Liver (tissue), 9 donors: Measurements from ENCODE around the gene ZNF587. TPM values are rescaled to one million over a fixed set of nuclear protein-coding genes. Genes with fewer than 3 reads are reported as not detected.

Experiments
- DNase-seq: peaks from one replicate; pipeline ENCODE4 v3.0.0-alpha.2; 2017; ENCODE audit warnings: low spot score
- H3K27ac ChIP-seq, 2 donors: one replicate each; pipeline ENCODE4 v1.7.0; 2013; ENCODE audit warnings: inconsistent platforms in 2 of 2, low read length in 2 of 2, control low read depth in 1 of 2, low read depth in 1 of 2, mild to moderate bottlenecking in 1 of 2
- H3K27me3 ChIP-seq, 4 donors: one replicate each; pipeline versions ENCODE4 v1.6.1 to v1.7.0; 2013; ENCODE audit warnings: low read length in 3 of 4, inconsistent platforms in 1 of 4, mild to moderate bottlenecking in 1 of 4, moderate library complexity in 1 of 4; ENCODE audit not compliant: control insufficient read depth in 4 of 4, insufficient read depth in 4 of 4
- H3K36me3 ChIP-seq, 4 donors: one replicate each; pipeline versions ENCODE4 v1.6.1 to v1.7.0; 2013; ENCODE audit warnings: low read length in 3 of 4, mild to moderate bottlenecking in 3 of 4, low read depth in 1 of 4, moderate library complexity in 1 of 4; ENCODE audit not compliant: control insufficient read depth in 4 of 4, insufficient read depth in 3 of 4
- H3K4me1 ChIP-seq, 4 donors: one replicate each; pipeline versions ENCODE4 v1.6.1 to v1.7.0; 2013; ENCODE audit warnings: low read length in 3 of 4, mild to moderate bottlenecking in 3 of 4, moderate library complexity in 1 of 4; ENCODE audit not compliant: control insufficient read depth in 4 of 4, insufficient read depth in 4 of 4
- H3K4me3 ChIP-seq, 3 donors: one replicate each; pipeline versions ENCODE4 v1.6.1 to v1.7.0; 2013; ENCODE audit warnings: low read length in 3 of 3, control low read depth in 1 of 3, low read depth in 1 of 3, mild to moderate bottlenecking in 1 of 3
- H3K9ac ChIP-seq, 2 donors: one replicate each; pipeline ENCODE4 v1.7.0; 2013; ENCODE audit warnings: low read length in 2 of 2, mild to moderate bottlenecking in 2 of 2, moderate library complexity in 2 of 2, control low read depth in 1 of 2, low read depth in 1 of 2
- H3K9me3 ChIP-seq, 4 donors: one replicate each; pipeline versions ENCODE4 v1.6.1 to v1.7.0; 2013; ENCODE audit warnings: low read length in 3 of 4; ENCODE audit not compliant: control insufficient read depth in 4 of 4
- EGR1 ChIP-seq, 2 donors: IDR thresholded peaks; 2 replicates each; pipeline ENCODE4 v1.6.1; 2016 to 2018; ENCODE audit warnings: antibody characterized with exemption in 2 of 2, low read depth in 2 of 2
- FOXA1 ChIP-seq: IDR thresholded peaks from 2 replicates; pipeline ENCODE4 v1.6.1; 2016; ENCODE audit warnings: antibody characterized with exemption
- FOXA2 ChIP-seq: IDR thresholded peaks from 2 replicates; pipeline ENCODE4 v1.6.1; 2016; ENCODE audit warnings: antibody characterized with exemption
- GABPA ChIP-seq, 2 donors: IDR thresholded peaks in 1 of 2; conservative IDR thresholded peaks in 1 of 2; 2 replicates each; pipeline ENCODE4 v1.6.1; 2016; ENCODE audit warnings: antibody characterized with exemption in 2 of 2, mild to moderate bottlenecking in 1 of 2, moderate library complexity in 1 of 2
- HNF4A ChIP-seq, 2 donors: conservative IDR thresholded peaks; 2 replicates each; pipeline ENCODE4 v1.6.1; 2016; ENCODE audit warnings: antibody characterized with exemption in 2 of 2, mild to moderate bottlenecking in 2 of 2
- HNF4G ChIP-seq: IDR thresholded peaks from 2 replicates; pipeline ENCODE4 v1.6.1; 2016; ENCODE audit warnings: antibody characterized with exemption
- JUND ChIP-seq, 2 donors: IDR thresholded peaks; 2 replicates each; pipeline ENCODE4 v1.6.1; 2016; ENCODE audit warnings: antibody characterized with exemption in 2 of 2
- NR2F2 ChIP-seq: IDR thresholded peaks from 2 replicates; pipeline ENCODE4 v1.6.1; 2016; ENCODE audit warnings: antibody characterized with exemption
- RAD21 ChIP-seq, 2 donors: IDR thresholded peaks; 2 replicates each; pipeline ENCODE4 v1.6.1; 2016; ENCODE audit warnings: antibody characterized with exemption in 2 of 2, mild to moderate bottlenecking in 2 of 2
- RXRA ChIP-seq, 2 donors: IDR thresholded peaks; 2 replicates each; pipeline ENCODE4 v1.6.1; 2017 to 2018; ENCODE audit warnings: antibody characterized with exemption in 2 of 2, mild to moderate bottlenecking in 1 of 2
- SP1 ChIP-seq: IDR thresholded peaks from 2 replicates; pipeline ENCODE4 v1.6.1; 2018; ENCODE audit warnings: antibody characterized with exemption, mild to moderate bottlenecking
- YY1 ChIP-seq: IDR thresholded peaks from 2 replicates; pipeline ENCODE4 v1.6.1; 2016; ENCODE audit warnings: antibody characterized with exemption, mild to moderate bottlenecking
- WGBS: extraction: QIAGEN DNeasy Blood & Tissue Kit; methylation state at CpG from one replicate; pipeline ENCODE4 v1.1.7; 2013; 5-methylcytosine and 5-hydroxymethylcytosine counted together
- polyA plus RNA-seq, 2 donors: library from polyadenylated mRNA; stranded (reverse) in 1 of 2; unstranded in 1 of 2; fragments of 200-250 nt in 1 of 2; fragments of >200 nt in 1 of 2; fragmentation: Nextera tagmentation in 1 of 2; extraction: Ambion mirVana in 1 of 2; gene quantifications; one replicate each; pipeline versions ENCODE4 v1.2.1 to v1.2.3, GENCODE V29; 2013 to 2015
- total RNA-seq, 2 donors: library from RNA; depleted of rRNA; stranded (reverse); fragments of >200 nt; gene quantifications; one replicate each; pipeline ENCODE4 v1.2.3, GENCODE V29; 2014
- TF ChIP-seq, protein P1 (sequence below): IDR thresholded peaks from 2 replicates; pipeline ENCODE4 v1.6.1; 2016; ENCODE audit warnings: antibody characterized with exemption, mild to moderate bottlenecking
- TF ChIP-seq, protein P2 (sequence below): IDR thresholded peaks from 2 replicates; pipeline ENCODE4 v1.6.1; 2016; ENCODE audit warnings: antibody characterized with exemption
- TF ChIP-seq, protein P3 (sequence below): fragments of 150-350 bp; IDR thresholded peaks from 2 replicates; pipeline ENCODE4 v1.5.1; 2017; ENCODE audit warnings: improper control_type of control experiment, low read depth, low read length; ENCODE audit not compliant: missing input control
- TF ChIP-seq, protein P4 (sequence below): IDR thresholded peaks from 2 replicates; pipeline ENCODE4 v1.6.1; 2016; ENCODE audit warnings: antibody characterized with exemption
- TF ChIP-seq, protein P5 (sequence below): IDR thresholded peaks from 2 replicates; pipeline ENCODE4 v1.6.1; 2016; ENCODE audit warnings: antibody characterized with exemption
- donor health status: healthy.
- donor health status: healthy.
- donor health status: healthy.
- donor health status: healthy.
- donor health status: healthy.

The ZNF587 gene
- total and polyA plus RNA-seq, 4 donors = 2.7 to 27.8 (median 9.2) TPM

DNA sequence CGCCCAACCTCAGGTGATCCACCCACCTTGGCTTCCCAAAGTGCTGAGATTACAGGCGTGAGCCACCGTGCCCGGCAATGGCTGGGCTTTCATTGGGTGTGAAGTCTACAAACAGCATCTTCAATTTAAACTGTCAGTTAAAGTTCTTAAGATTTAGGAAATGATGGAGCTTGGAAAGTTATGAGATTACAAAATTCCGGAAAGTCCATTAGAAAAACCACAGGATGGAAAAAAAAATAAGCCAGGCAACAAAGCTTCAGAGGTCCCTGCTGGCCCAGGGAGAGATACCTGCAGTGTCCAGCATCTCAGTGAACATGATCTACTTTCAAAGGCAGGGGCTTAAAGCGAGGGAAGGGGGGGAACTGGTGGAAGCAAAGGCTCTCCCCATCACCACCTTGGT lies 24.1 kb upstream of the ZNF587 start:
- H3K27ac ChIP-seq = no peak overlapping the region
- TF ChIP-seq YY1 = no peak
- TF ChIP-seq, protein P1, sequence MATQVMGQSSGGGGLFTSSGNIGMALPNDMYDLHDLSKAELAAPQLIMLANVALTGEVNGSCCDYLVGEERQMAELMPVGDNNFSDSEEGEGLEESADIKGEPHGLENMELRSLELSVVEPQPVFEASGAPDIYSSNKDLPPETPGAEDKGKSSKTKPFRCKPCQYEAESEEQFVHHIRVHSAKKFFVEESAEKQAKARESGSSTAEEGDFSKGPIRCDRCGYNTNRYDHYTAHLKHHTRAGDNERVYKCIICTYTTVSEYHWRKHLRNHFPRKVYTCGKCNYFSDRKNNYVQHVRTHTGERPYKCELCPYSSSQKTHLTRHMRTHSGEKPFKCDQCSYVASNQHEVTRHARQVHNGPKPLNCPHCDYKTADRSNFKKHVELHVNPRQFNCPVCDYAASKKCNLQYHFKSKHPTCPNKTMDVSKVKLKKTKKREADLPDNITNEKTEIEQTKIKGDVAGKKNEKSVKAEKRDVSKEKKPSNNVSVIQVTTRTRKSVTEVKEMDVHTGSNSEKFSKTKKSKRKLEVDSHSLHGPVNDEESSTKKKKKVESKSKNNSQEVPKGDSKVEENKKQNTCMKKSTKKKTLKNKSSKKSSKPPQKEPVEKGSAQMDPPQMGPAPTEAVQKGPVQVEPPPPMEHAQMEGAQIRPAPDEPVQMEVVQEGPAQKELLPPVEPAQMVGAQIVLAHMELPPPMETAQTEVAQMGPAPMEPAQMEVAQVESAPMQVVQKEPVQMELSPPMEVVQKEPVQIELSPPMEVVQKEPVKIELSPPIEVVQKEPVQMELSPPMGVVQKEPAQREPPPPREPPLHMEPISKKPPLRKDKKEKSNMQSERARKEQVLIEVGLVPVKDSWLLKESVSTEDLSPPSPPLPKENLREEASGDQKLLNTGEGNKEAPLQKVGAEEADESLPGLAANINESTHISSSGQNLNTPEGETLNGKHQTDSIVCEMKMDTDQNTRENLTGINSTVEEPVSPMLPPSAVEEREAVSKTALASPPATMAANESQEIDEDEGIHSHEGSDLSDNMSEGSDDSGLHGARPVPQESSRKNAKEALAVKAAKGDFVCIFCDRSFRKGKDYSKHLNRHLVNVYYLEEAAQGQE = no peak
- TF ChIP-seq JUND (IDR thresholded peaks at IDR 0.05) = no peak
- TF ChIP-seq GABPA (IDR thresholded peaks at IDR 0.05 in 1 of 2, conservative IDR thresholded peaks at IDR 0.05 in 1 of 2) = no peak
- TF ChIP-seq, protein P2, sequence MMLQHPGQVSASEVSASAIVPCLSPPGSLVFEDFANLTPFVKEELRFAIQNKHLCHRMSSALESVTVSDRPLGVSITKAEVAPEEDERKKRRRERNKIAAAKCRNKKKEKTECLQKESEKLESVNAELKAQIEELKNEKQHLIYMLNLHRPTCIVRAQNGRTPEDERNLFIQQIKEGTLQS = no peak
- no peak for TF ChIP-seq RXRA (IDR thresholded peaks at IDR 0.05)
- no peak for TF ChIP-seq FOXA1
- no peak for TF ChIP-seq NR2F2
- no peak for TF ChIP-seq RAD21 (IDR thresholded peaks at IDR 0.05)
- no peak for TF ChIP-seq SP1
- TF ChIP-seq FOXA2 = no peak
- no peak for TF ChIP-seq HNF4A (conservative IDR thresholded peaks at IDR 0.05)
- TF ChIP-seq, protein P3, sequence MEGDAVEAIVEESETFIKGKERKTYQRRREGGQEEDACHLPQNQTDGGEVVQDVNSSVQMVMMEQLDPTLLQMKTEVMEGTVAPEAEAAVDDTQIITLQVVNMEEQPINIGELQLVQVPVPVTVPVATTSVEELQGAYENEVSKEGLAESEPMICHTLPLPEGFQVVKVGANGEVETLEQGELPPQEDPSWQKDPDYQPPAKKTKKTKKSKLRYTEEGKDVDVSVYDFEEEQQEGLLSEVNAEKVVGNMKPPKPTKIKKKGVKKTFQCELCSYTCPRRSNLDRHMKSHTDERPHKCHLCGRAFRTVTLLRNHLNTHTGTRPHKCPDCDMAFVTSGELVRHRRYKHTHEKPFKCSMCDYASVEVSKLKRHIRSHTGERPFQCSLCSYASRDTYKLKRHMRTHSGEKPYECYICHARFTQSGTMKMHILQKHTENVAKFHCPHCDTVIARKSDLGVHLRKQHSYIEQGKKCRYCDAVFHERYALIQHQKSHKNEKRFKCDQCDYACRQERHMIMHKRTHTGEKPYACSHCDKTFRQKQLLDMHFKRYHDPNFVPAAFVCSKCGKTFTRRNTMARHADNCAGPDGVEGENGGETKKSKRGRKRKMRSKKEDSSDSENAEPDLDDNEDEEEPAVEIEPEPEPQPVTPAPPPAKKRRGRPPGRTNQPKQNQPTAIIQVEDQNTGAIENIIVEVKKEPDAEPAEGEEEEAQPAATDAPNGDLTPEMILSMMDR = no peak
- TF ChIP-seq, protein P4, sequence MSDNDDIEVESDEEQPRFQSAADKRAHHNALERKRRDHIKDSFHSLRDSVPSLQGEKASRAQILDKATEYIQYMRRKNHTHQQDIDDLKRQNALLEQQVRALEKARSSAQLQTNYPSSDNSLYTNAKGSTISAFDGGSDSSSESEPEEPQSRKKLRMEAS = no peak
- no peaks in the 10 kb centered on the region for H3K9me3 ChIP-seq
- no peak for DNase-seq
- 96% methylated on average over 6 of the region's 6 CpGs for WGBS
- no peak overlapping the region for H3K9ac ChIP-seq
- H3K36me3 ChIP-seq = no peaks in the 10 kb centered on the region
- peaks cover 3 to 12% (median 10%) of the 10 kb centered on the region in 4 donors for H3K4me1 ChIP-seq
- no peaks in the 10 kb centered on the region for H3K27me3 ChIP-seq
- no peak overlapping the region for H3K4me3 ChIP-seq

DNA sequence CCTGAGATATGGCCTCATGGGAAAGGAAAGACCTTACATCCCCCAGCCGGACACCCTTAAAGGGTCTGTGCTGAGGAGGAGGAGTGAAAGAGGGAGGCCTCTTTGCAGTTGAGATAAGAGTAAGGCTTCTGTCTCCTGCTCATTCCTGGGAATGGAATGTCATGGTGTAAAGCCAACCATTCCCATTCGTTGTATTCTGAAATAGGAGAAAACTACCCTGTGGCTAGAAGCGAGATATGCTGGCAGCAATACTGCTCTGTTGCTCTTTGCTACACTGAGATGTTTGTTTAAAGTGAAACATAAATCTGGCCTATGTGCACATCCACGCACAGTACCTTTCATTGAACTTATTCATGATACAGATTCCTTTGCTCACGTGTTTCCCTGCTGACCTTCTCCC lies 20.3 kb upstream of the ZNF587 start:
- H3K4me3 ChIP-seq = no peak overlapping the region
- no peak for DNase-seq
- 60% methylated on average over 5 of the region's 5 CpGs for WGBS
- H3K4me1 ChIP-seq = peaks cover 0 to 3% (median 1%) of the 10 kb centered on the region in 4 donors
- H3K36me3 ChIP-seq = no peaks in the 10 kb centered on the region
- H3K27me3 ChIP-seq = no peaks in the 10 kb centered on the region
- H3K27ac ChIP-seq = no peak overlapping the region
- no peak overlapping the region for H3K9ac ChIP-seq
- no peaks in the 10 kb centered on the region for H3K9me3 ChIP-seq
- no peak for TF ChIP-seq RAD21 (IDR thresholded peaks at IDR 0.05)
- TF ChIP-seq, protein P2 = no peak
- no peak for TF ChIP-seq HNF4G
- TF ChIP-seq, protein P3 = no peak
- TF ChIP-seq, protein P5, sequence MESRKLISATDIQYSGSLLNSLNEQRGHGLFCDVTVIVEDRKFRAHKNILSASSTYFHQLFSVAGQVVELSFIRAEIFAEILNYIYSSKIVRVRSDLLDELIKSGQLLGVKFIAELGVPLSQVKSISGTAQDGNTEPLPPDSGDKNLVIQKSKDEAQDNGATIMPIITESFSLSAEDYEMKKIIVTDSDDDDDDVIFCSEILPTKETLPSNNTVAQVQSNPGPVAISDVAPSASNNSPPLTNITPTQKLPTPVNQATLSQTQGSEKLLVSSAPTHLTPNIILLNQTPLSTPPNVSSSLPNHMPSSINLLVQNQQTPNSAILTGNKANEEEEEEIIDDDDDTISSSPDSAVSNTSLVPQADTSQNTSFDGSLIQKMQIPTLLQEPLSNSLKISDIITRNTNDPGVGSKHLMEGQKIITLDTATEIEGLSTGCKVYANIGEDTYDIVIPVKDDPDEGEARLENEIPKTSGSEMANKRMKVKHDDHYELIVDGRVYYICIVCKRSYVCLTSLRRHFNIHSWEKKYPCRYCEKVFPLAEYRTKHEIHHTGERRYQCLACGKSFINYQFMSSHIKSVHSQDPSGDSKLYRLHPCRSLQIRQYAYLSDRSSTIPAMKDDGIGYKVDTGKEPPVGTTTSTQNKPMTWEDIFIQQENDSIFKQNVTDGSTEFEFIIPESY = no peak
- TF ChIP-seq NR2F2 = no peak
- TF ChIP-seq, protein P4 = no peak
- TF ChIP-seq EGR1 (IDR thresholded peaks at IDR 0.05; ENCODE audit: low read depth in 2 of 2) = no peak
- TF ChIP-seq, protein P1 = no peak
- no peak for TF ChIP-seq HNF4A (conservative IDR thresholded peaks at IDR 0.05)
- no peak for TF ChIP-seq RXRA (IDR thresholded peaks at IDR 0.05)
- TF ChIP-seq JUND (IDR thresholded peaks at IDR 0.05) = no peak
- no peak for TF ChIP-seq YY1
